ENCODE results near the gene WNT1. TPM values are rescaled to one million over a fixed set of nuclear protein-coding genes. Genes with fewer than 3 reads are reported as not detected.
A peak's percentile ranks its signal among the peaks of the same experiment; 100 is the strongest.

The WNT1 gene
- total RNA-seq, 1 donor from 2014 or later = not detected

DNA sequence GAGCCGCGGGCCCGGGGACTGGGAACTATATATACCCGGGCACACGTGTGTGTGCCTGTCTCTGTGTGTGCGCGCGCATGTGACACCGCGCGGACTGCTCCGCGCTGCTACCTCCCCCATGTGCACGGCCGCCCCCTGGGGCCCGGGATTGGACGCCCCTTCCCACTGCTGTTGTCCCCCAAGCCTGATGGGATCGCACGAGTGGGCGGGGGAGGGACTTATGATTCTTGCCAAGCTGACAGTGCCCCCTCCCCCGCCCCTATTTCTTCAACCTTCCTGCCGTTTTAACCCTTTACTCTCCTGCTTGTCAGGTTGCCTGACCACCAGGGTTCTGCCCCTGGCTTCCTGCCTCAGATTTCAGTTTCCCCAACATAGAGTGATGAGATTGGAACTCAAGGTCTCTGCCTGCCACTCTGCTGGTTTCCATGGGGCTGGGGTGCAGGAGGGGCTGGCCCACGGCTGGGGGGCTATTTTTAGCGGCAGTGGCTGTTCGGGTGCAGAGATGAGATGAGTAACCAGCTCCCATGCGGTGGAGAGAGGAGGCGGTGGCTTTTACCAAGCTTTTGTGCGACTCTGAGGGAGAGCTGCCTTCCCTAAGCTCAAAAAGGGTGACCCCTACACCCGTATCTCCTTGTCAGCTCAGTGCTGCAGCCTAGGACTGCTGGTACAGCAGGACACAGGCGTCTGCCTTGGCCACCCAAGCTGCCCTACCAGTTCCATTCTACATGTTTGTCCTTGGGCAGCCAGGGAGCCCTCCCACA, 21.4 kb downstream of the WNT1 start, which contains the start of gene DDN:
DDN (minus strand) TSS at position 5 of the 761 bp plus-strand sequence. CDS start 88 bp downstream, outside the sequence.
- peak in 1 of 2 donors; percentile 45 for DNase-seq (ENCODE audit: low read depth in 2 of 2)

DNA sequence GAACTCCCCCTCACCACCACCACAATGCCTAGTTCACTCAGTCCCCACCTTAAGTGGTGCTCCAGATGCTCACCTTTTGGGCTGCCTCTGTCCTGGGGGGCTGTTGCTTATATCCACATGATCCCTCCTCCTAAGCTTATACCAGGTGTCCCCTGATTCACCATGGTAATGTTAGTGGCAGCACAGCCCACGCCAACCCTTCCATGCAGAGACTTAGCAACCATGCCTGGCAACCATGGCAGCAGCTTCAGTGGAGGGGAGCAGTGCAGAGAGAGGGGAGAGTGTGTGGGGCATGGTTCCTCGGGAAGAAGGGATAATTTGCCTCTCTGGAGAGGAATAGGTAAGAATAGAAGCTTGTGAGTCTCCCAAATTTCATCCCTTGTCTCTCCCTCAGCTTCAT, 22.2 kb downstream of the WNT1 start:
- DNase-seq (ENCODE audit: low read depth in 2 of 2) = no peak

- no peak for DNase-seq (ENCODE audit: low read depth in 2 of 2)
Measured at GRCh38 chr12:49008943-49009342, 30.8 kb downstream of the WNT1 start.

DNA sequence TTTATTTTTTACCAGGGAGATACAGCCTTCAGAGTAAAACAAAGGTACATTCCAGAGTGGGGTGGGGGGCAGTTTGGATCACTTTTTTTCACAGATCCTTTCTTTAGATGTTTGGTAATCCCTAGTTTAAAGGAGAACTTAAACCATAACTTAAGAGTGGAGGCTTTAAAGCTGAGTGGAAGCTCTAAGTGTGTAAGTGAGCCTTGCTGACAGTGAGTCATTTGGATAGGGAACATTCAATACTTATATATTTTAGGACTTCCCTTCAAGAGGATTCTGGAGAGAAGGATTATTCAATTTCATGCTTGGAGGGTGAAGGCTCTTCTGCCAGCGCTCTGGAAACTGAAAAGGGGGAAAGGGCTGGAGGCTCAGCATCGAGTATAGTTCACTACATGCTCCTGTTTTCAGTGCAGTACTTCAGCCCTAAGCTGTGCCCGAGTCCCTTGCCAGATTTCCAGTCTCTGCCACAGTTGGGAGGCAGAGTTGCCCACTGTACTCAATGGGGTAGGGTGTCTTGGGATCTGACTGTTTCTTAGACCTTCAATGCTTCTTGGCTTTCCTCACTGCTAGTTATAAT, 32.1 kb downstream of the WNT1 start:
- DNase-seq (ENCODE audit: low read depth in 2 of 2) = no peak

DNA sequence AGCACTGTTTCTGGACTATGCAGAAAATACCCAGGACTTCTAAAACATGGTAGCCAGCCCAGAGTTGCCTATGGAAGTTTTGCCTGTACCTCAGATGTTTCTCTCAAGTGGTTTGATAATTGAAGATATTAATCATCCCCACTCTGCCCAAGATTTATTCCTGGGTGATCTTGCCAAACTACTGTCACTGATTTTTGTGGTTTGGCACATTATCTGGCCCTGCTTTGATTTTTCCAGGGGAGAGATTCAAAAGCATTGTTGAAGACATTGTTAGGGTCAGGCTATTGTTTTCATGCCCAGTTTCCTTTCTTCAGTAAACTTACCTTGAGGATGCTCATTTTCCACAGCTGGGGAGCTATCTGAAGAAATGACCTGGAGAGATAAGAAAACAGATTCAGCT, 34.6 kb downstream of the WNT1 start:
- no peak for DNase-seq (ENCODE audit: low read depth in 2 of 2)

- no peak for DNase-seq (ENCODE audit: low read depth in 2 of 2)
Measured at GRCh38 chr12:49013428-49013827, 35.3 kb downstream of the WNT1 start.

DNA sequence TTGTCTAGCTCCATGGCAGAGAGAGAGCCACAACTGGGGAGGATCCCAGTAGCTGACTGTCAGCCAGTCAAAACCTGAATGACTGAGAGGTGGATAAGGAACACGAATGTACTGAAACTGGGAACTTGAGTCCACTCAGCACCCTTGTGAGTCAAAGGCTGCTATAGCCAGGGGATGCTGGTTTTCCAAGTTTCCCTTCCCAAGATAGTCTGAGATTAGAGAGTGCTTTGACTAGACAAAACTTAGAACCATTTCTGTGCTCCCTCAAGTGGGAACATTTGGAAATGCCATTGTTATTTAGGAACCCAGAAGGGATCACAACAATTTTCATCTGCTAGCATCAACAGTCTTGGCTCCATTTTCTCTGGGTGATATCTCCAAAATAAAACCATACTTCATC, 36.4 kb downstream of the WNT1 start:
- DNase-seq (ENCODE audit: low read depth in 2 of 2) = no peak

GRCh38 chr12:49015196-49015595, 37.1 kb downstream of the WNT1 start:
- no peak for DNase-seq (ENCODE audit: low read depth in 2 of 2)

DNA sequence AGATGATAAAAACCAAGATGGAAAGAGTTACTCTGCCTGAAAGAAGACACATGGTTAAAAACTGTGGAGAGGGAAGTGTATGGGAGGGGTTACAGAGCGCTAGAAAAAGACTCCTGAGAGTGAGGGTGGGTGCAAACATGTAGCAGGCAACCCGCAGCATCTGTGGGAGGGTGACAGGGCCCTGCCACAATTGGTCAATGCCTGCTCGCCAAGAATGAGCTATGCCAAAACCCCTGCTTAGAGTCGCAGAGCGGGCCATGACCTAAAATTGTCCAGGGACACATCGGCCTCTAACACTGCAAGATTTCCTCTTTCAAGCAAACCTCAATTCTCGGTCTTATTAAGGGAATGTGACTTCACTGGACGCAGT, 39.8 kb downstream of the WNT1 start:
- no peak for DNase-seq (ENCODE audit: low read depth in 2 of 2)

DNA sequence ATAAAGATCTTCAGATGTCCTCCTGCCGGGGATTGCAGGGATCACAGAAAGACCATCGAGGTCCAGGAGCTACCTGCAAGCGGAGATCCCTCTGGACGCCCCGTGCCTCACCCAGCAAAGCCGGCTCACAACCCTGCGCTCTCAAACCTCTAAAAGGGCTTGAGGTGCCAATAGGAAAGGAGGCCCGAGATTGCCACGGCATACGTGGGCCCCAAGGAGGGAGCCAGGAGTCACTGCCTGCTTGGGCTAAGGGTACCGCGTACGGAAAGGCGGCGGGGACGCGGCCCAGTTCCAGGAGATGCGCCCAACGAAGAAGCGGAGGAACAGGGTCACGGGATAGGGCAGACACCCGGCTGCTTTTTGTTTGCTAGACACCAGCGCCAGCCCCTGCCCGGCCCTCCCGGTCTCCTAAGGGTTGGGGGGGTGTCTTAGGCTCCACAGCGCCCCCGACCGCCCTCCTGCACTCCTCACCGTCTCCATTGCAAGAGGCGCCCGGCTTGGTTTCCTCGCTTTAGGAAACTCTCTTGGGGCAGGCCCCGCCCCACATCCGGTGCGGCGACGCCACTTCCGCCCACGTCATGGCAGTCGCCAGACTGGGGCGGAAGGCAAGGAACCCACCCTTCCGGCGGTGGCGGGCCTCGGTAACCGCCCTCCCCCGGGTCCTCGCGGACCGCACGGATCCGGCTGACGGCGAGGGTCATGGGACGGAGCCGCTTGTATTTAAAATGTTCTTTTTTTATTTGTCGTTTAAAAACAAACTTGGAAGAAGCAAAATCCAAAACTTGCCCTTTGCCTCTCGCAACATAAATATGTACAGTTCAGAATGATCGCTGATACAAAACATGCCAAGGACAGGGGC, 40.4 kb downstream of the WNT1 start, which contains the start of gene PRKAG1:
PRKAG1 (minus strand) TSS at position 516 of the 859 bp plus-strand sequence; CDS start at position 480, 36 bp downstream.
- peak; percentile 91 to 98 for DNase-seq (ENCODE audit: low read depth in 2 of 2)

DNA sequence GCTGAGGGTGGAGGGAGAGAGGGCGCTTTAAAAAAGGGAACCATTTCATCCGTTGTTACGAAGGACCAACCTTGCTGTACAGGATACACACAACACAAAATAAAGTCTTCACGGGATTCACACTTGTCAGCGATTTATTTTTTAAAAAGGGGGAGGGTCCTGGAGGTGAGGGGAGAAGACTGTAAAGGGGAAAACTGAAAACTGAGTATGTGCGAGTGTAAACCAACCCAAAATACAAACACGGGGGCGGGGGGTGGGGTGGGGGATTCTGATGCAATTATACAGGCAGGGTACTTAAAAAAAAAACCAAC, 41.0 kb downstream of the WNT1 start:
- DNase-seq (ENCODE audit: low read depth in 2 of 2) = no peak

DNA sequence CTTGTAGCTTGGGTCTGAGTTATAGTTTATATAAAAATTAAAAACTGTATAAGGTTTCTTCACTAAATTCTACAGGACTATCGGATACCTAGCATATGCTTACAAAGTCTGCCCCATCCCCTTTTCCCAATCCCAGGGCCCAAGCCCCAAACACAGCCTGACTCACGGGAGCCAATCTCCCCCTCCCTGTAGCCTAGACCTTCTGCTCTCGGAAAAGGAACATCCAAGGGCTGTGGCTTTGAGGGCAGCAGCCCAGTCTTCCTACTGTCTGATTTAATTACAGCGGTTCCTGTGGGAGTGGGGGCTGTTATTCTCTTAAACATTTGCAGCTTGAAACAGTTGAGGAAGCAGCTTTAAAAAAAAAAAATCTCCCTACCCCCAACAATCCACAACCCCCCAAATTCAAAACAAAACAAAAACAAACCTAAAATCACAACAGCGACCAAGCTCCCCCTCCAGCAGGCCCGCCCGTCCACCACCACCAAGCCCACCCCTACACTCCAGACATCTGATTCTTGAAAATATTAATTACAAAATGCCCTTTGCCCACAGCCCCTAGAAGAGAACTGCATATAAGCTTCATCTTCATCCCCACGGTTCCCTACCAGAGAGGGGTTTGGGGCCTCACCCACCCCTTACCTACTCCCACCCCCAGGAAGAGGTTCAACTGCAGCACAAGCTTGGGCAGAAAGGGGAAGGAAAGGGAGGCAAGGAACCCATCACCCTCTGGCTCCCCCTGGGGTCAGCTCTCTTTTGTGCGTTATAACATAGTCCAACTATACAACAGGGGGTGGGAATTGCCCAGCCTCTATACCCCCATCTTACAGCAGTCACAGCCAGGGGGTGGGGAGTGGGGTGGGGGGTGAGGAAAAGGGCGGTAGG, 41.6 kb downstream of the WNT1 start:
- peak in 1 of 2 donors; percentile 43 for DNase-seq (ENCODE audit: low read depth in 2 of 2)

GRCh38 chr12:49020441-49020840, 42.3 kb downstream of the WNT1 start:
- no peak for DNase-seq (ENCODE audit: low read depth in 2 of 2)

GRCh38 chr12:49021292-49021915, 43.3 kb downstream of the WNT1 start:
- DNase-seq (ENCODE audit: low read depth in 2 of 2) = no peak

- DNase-seq (ENCODE audit: low read depth in 2 of 2) = no peak
Measured at GRCh38 chr12:49022558-49023178, 44.5 kb downstream of the WNT1 start.

DNA sequence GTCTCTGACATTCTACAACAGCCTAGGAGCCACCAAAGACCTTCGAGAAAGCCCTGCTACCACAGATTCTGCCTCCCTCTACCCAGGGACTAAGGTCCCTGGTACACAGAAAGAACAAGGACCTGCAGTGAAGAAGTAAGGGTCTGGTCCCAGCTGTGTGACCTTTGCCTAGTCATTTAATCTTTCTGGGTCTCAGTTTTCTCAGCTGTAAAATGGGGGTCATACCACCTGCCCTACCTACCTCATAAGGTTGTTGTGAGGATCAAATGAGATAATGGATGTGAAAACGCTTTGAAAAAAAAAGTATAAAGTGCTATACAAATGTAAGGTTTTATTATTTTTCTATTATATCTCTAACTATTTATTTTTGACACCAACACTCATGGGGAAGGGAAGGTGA, 45.7 kb downstream of the WNT1 start:
- no peak for DNase-seq (ENCODE audit: low read depth in 2 of 2)

GRCh38 chr12:49024543-49024942, 46.4 kb downstream of the WNT1 start:
- no peak for DNase-seq (ENCODE audit: low read depth in 2 of 2)

GRCh38 chr12:49025463-49025862, 47.3 kb downstream of the WNT1 start:
- no peak for DNase-seq (ENCODE audit: low read depth in 2 of 2)

- no peak for DNase-seq (ENCODE audit: low read depth in 2 of 2)
Measured at GRCh38 chr12:49026101-49026500, 48.0 kb downstream of the WNT1 start.

GRCh38 chr12:49026678-49027480, 48.8 kb downstream of the WNT1 start:
- no peak for DNase-seq (ENCODE audit: low read depth in 2 of 2)

Data from dermis microvascular lymphatic vessel endothelial cell (primary cell).